ENCODE measurements around the gene NARF. TPM values are rescaled to one million over a fixed set of nuclear protein-coding genes. Genes with fewer than 3 reads are reported as not detected.

NARF gene
- total and polyA plus RNA-seq, 2 of the 8 experiments (the other 6 are each of a cell fraction or from before 2014, with no cell fraction given), result 97.4 to 131 TPM

DNA sequence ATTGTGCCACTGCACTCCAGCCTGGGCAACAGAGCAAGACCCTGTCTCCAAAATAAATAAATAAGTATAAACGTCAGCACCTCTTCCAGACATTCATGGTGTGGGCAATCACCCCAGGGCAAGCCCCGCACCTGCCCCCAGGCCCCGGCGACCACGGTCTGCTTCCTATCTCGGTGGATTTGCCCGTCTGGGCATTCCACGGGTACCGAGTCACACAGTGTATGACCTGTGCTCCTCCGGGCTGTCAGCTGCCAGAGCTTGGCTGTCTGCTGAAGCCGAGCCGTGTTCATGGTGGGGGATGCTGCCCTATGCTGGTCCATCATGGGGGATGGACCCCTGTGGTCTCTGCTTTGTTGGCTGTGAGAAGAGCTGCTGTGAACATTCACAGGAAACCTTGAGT lies 23.4 kb upstream of the NARF start:
- Histone ChIP-seq H4K91ac (replicated peaks; ENCODE audit: insufficient read length, low read length) (no peak overlapping the region), H3K4me3 (ENCODE audit: extremely low read depth in 1 of 4, insufficient read depth in 2 of 4, low read depth in 3 of 4, low read length in 4 of 4) (no peak overlapping the region), H3K79me2 (ENCODE audit: control insufficient read depth in 1 of 2, insufficient read depth in 2 of 2, low read length in 2 of 2) (no peaks in the 10 kb centered on the region), H2AK5ac (ENCODE audit: low read depth, low read length) (no peak overlapping the region), H3K27me3 (replicated peaks in 1 of 4; ENCODE audit: control insufficient read depth in 3 of 4, extremely low read depth in 1 of 4, insufficient read depth in 3 of 4, low read length in 3 of 4) (no peaks in the 10 kb centered on the region), H2BK20ac (ENCODE audit: low read length) (no peak overlapping the region), H3K4me2 (ENCODE audit: insufficient read depth in 1 of 2, low read depth in 2 of 2, low read length in 2 of 2) (no peak overlapping the region), H3K18ac (ENCODE audit: extremely low read depth, low read length) (no peak overlapping the region), H3K4ac (replicated peaks; ENCODE audit: insufficient read length, low read depth, low read length) (no peak overlapping the region), H3K79me1 (ENCODE audit: low read depth, low read length) (no peaks in the 10 kb centered on the region), H2BK5ac (ENCODE audit: low read depth, low read length) (no peak overlapping the region), H2BK120ac (replicated peaks; ENCODE audit: low read depth, low read length) (no peak overlapping the region), H3K9ac (replicated peaks in 1 of 4; ENCODE audit: extremely low read depth in 1 of 4, low read depth in 3 of 4, low read length in 3 of 4) (no peak overlapping the region), H3K36me3 (ENCODE audit: control insufficient read depth in 2 of 4, insufficient read depth in 4 of 4, low read length in 3 of 4) (peaks cover 0 to 9% (median 2%) of the 10 kb centered on the region in 4 experiments; a peak in 2 of 8 replicates), H3K9me3 (ENCODE audit: insufficient read depth in 2 of 2, low read depth in 1 of 2, low read length in 1 of 2) (no peaks in the 10 kb centered on the region), H2AFZ (ENCODE audit: low read length) (no peak overlapping the region), H4K20me1 (replicated peaks in 1 of 2; ENCODE audit: control insufficient read depth in 1 of 2, insufficient read depth in 2 of 2, low read length in 2 of 2) (peaks cover 0 to 1% of the 10 kb centered on the region in 2 experiments), H3K56ac (replicated peaks; ENCODE audit: insufficient read length, low read depth, low read length) (no peak overlapping the region), H3K23ac (ENCODE audit: insufficient read length) (no peak overlapping the region), H4K8ac (ENCODE audit: extremely low read depth, insufficient read depth, low read length) (peak overlapping the region; percentile 14; the same call in 1 of the 2 replicates), H2BK15ac (ENCODE audit: low read length) (no peak overlapping the region), H3K27ac (ENCODE audit: low read depth, low read length) (no peak overlapping the region), H2BK12ac (ENCODE audit: low read depth, low read length) (no peak overlapping the region), H3K4me1 (replicated peaks in 1 of 4; ENCODE audit: control insufficient read depth in 3 of 4, insufficient read depth in 4 of 4, low read length in 3 of 4) (peaks cover 0 to 2% (median under 1%) of the 10 kb centered on the region in 4 experiments; a peak in 2 of 7 replicates), H3K23me2 (ENCODE audit: low read depth, low read length) (no peaks in the 10 kb centered on the region), H3K14ac (ENCODE audit: insufficient read length) (no peak overlapping the region), H4K5ac (ENCODE audit: insufficient read length, low read depth, low read length) (no peak overlapping the region)
- no peak for FAIRE-seq
- 82% methylated on average over 8 of the region's 12 CpGs; no CpG with 5 or more reads in 1 of the 2 experiments for WGBS, 2 experiments (ENCODE audit: extremely low coverage in 1 of 2, insufficient coverage in 1 of 2, insufficient read length in 1 of 2, insufficient replicate concordance in 2 of 2, low coverage in 1 of 2, low lambda C conversion rate in 2 of 2, missing lambda C conversion rate in 1 of 2)
- POLR2A ChIA-PET (ENCODE audit: partially characterized antibody), result interaction anchor here (1.1 to 4.0 kb wide), 5 partner anchors 8 to 20 kb away, joined by 3 to 19 read pairs (median 4); no protein-coding TSS in a partner anchor
- CTCF ChIA-PET (ENCODE audit: partially characterized antibody), result interaction anchor here (0.6 to 3.7 kb wide), 2 partner anchors 10 to 47 kb away, joined by 3 to 16 read pairs; no protein-coding TSS in a partner anchor
- DNase-seq (ENCODE audit: low read depth in 1 of 2, low spot score in 2 of 2), result no peak
- TF ChIP-seq CREB1 (IDR thresholded peaks at IDR 0.05) (no peak), GTF2F1 (IDR thresholded peaks at IDR 0.05; ENCODE audit: borderline replicate concordance, low read depth, low read length) (no peak), TAF1 (IDR thresholded peaks at IDR 0.05; ENCODE audit: low read depth, low read length) (no peak), JUND (IDR thresholded peaks at IDR 0.05; ENCODE audit: low read length) (no peak), ASH2L (IDR thresholded peaks at IDR 0.05; ENCODE audit: low read length) (no peak), TCF12 (IDR thresholded peaks at IDR 0.05; ENCODE audit: low read depth, low read length) (no peak), HDAC2 (IDR thresholded peaks at IDR 0.05; ENCODE audit: borderline replicate concordance in 1 of 2, low read depth in 2 of 2, low read length in 2 of 2) (no peak), JUN (IDR thresholded peaks at IDR 0.05; ENCODE audit: low read depth, low read length) (no peak), NRF1 (IDR thresholded peaks at IDR 0.05; ENCODE audit: low read depth, low read length) (no peak), MAFK (IDR thresholded peaks at IDR 0.05; ENCODE audit: low read depth, low read length) (no peak), SIX5 (IDR thresholded peaks at IDR 0.05; ENCODE audit: low read depth, low read length) (no peak)
- TF ChIP-seq, protein P1, sequence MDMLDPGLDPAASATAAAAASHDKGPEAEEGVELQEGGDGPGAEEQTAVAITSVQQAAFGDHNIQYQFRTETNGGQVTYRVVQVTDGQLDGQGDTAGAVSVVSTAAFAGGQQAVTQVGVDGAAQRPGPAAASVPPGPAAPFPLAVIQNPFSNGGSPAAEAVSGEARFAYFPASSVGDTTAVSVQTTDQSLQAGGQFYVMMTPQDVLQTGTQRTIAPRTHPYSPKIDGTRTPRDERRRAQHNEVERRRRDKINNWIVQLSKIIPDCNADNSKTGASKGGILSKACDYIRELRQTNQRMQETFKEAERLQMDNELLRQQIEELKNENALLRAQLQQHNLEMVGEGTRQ (IDR thresholded peaks at IDR 0.05; ENCODE audit: low read length), result no peak
- TF ChIP-seq, protein P2, sequence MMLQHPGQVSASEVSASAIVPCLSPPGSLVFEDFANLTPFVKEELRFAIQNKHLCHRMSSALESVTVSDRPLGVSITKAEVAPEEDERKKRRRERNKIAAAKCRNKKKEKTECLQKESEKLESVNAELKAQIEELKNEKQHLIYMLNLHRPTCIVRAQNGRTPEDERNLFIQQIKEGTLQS (IDR thresholded peaks at IDR 0.05; ENCODE audit: insufficient read depth, low read depth, low read length), result no peak
